Measurements from ENCODE around the gene COL4A4.

Gene COL4A4

DNA sequence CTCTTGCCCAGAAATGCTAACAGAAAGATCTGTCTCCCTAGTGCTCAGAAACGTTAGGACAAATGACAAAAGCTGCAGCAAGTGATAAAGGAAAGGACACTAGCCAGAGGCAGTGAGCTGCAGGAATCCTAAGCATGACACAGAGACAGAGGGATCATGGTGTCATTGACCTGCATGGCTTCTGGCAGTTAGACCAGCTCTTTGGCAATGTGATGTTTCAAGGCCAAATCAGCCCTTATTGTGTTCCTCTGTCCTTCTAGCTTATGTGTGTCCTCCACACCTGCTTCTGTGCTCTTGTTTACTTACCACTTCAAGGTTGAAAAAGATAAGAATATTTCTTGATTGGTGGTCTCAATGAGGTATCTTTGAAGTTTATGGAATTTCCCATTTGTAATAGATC is 207.3 kb downstream of the COL4A4 start:
- no peak for TF ChIP-seq ZNF274 (IDR thresholded peaks at IDR 0.05; ENCODE audit: low read depth, low read length)
- H3K4me3 ChIP-seq (ENCODE audit: low read length), result no peak overlapping the region

GRCh38 chr2:226953826-226954225 is 210.2 kb downstream of the COL4A4 start:
- H3K4me3 ChIP-seq (ENCODE audit: low read length), result no peak overlapping the region
- TF ChIP-seq ZNF274 (IDR thresholded peaks at IDR 0.05; ENCODE audit: low read depth, low read length), result no peak

DNA sequence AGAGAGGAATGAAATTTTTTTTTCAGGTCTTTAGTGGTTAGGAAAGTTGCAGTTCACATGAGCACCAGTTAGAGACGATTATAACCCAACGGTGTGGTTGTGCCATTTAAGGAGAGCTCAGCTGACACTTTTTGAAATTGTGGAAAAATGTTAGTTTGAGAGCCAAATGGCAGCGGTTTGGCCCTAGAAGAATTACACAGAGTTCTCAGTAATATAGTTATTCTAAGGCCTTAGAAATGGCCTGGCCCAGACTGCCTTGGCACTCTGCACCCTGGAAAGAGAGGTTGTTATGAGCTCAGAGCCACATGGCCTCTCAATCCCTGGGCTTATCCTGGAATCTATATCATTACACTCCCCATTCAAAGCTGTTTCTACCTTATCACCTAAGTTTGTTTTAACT is 210.8 kb downstream of the COL4A4 start:
- TF ChIP-seq ZNF274 (IDR thresholded peaks at IDR 0.05; ENCODE audit: low read depth, low read length), result no peak
- H3K4me3 ChIP-seq (ENCODE audit: low read length), result no peak overlapping the region
